Keratinocyte (primary cell): ENCODE measurements around the gene WNT3.

Experiments used
- EZH2 ChIP-seq: IDR thresholded peaks from one replicate; pipeline ENCODE4 v1.6.1; 2012; ENCODE audit warnings: inconsistent platforms, mild to moderate bottlenecking, low read length, moderate library complexity
- TF ChIP-seq, protein P1 (sequence below), 3 experiments: IDR thresholded peaks in 1 of 3; conservative IDR thresholded peaks in 1 of 3; optimal IDR thresholded peaks in 1 of 3; 2 replicates in 2 of 3; 3 replicates in 1 of 3; pipeline versions ENCODE3 to v1.5.1; 2011; ENCODE audit warnings: low read length in 3 of 3, mild to moderate bottlenecking in 3 of 3, moderate library complexity in 2 of 3, control low read depth in 1 of 3, inconsistent platforms in 1 of 3; ENCODE audit not compliant: insufficient read depth in 2 of 3; ENCODE audit errors: extremely low read depth in 1 of 3

DNA sequence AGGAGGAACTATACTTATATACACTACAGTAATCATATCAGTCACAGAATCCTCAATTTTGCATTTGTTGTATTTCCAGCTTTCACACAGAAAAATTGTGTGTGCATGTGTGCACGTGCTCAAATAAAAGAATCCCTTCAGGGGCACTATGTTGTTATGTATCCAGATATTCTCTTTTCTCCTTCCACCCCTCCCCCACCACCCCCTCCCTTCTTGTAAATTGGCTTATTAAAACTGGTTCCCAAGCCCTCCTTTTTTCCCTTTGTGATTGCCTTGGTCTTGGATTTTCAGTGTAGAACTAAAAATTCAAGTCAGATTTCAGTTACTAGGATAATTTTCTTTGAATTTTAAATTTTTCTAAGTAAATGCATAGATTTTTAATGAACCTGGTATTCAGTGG lies 86.3 kb downstream of the WNT3 start:
- TF ChIP-seq, protein P1, sequence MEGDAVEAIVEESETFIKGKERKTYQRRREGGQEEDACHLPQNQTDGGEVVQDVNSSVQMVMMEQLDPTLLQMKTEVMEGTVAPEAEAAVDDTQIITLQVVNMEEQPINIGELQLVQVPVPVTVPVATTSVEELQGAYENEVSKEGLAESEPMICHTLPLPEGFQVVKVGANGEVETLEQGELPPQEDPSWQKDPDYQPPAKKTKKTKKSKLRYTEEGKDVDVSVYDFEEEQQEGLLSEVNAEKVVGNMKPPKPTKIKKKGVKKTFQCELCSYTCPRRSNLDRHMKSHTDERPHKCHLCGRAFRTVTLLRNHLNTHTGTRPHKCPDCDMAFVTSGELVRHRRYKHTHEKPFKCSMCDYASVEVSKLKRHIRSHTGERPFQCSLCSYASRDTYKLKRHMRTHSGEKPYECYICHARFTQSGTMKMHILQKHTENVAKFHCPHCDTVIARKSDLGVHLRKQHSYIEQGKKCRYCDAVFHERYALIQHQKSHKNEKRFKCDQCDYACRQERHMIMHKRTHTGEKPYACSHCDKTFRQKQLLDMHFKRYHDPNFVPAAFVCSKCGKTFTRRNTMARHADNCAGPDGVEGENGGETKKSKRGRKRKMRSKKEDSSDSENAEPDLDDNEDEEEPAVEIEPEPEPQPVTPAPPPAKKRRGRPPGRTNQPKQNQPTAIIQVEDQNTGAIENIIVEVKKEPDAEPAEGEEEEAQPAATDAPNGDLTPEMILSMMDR (optimal IDR thresholded peaks at IDR 0.05 in 1 of 3, IDR thresholded peaks at IDR 0.05 in 1 of 3, conservative IDR thresholded peaks at IDR 0.05 in 1 of 3; ENCODE audit: extremely low read depth in 1 of 3, insufficient read depth in 2 of 3, low read length in 3 of 3) = no peak
- TF ChIP-seq EZH2 = no peak
